HL-60/S4 (cell line): Measurements from ENCODE around the gene PLCG2.
"Not testable (repeated sequence)": the region's sequence is repeated elsewhere in the genome, so short reads cannot be mapped to it uniquely, and the experiment has no call there.

Experiments used
- in situ Hi-C: fragments of 300-500 bp; cut with MboI; formaldehyde crosslinking; loops from 2 replicates; pipeline ENCODE4 v1.14.3; 2022; ENCODE audit warnings: low sequenced_read_pairs

Gene PLCG2

DNA sequence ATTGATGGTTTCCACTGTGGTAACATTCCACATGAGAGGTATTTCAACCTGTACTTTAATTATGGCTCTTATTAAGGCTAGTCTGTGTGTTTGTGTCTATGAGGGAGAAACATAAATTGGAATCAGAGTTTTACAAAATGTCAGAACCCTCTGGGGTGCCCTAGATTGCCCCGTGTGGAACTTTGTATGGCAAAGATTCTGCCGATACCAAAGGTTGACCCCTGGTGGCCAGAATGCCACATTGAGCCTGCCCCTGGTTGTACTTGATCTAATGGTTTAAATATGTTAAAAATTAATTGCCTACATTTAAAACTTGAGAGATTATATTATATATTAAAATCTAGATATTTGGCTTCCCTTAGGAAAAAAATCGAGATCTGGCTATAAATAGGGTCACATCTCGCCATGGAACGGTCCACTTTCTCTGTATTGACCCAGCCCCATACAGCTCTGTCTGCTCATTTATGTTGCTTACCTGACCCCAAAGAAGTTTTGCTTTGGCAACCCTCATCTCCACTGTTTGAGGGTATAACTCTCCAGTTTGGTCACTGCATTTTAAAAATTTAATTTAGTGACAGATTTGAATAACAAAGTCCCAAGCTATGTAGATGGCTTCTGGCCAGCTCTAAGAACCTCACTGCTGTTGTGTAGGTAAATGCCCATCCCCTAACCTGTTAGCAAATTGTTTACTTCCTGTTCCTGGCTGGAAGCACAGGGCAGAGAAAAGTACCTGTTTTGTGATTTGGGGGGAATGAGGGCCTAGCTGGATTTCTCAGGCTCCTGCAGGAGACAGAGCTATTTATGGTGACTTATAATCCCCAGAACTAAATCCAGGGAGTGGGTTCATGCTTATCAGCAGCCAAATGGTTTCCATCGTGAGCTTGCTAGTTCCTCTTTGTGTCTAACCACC lies 95.0 kb downstream of the PLCG2 start:
- in situ Hi-C loops: no loop called here

DNA sequence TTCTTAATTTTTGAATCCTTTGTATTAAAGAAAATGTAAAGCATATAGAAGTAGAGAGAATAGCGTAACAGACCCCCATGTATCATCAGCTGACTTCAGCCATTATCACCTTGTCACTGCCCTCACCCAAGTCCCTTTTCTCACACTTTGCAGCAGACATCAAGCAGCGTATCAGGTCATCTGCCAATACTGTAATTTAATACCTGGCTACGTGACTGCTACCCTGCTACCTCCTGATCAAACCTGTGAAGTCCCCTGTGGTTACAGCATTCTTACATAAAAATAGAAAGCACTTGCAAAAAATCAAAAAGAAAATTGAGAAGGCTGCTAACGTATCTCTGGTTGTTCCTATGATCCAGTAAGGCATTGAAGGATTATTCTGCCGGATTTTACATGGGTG lies 96.4 kb downstream of the PLCG2 start:
- in situ Hi-C loops: no loop called here

DNA sequence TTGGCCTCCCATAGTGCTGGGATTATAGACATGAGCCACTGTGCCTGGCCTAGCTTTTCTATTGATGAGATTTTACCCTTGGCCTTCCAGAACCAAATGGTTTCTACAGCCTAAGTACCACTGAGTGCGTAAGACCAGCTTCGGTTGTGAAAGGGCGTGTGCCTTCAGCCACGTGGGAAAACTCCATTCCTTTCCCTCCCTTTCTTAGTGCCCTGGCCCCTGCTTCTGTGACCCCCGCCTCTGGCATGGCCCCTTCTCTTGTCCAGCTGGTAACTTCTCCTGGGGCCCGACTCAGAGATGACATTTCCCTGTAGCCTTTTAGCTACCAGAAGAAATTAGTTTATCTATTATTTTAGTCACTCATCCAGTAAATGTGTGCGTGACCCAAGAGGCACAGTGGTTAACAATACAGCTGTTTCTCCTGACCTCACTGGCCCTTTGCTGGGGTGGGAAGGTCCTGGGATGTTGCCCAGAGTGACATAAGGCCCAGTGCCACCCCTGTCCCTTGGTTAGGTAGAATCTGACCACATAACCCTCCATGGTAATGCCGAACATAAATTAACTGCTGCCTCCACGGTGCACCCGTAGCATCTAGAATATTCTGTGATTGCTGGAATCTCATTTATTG lies 97.3 kb downstream of the PLCG2 start:
- in situ Hi-C loops: no loop called here

DNA sequence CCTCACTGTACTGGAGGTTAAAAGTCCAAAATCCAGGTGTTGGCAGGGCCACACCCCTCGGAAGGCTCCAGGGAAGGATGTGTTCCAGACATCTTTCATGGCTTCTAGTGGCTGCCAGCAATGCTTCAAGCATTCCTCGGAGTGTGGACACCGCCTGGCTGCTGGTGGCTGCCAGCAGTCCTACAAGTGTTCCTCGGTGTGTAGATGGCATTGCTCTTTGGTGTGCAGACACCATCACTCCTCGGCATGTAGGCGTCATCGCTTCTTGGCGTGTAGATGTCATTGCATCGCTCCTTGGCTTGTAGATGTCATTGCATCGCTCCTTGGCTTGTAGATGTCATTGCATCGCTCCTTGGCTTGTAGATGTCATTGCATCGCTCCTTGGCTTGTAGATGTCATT lies 98.4 kb downstream of the PLCG2 start:
- in situ Hi-C loops: not testable (repeated sequence)

DNA sequence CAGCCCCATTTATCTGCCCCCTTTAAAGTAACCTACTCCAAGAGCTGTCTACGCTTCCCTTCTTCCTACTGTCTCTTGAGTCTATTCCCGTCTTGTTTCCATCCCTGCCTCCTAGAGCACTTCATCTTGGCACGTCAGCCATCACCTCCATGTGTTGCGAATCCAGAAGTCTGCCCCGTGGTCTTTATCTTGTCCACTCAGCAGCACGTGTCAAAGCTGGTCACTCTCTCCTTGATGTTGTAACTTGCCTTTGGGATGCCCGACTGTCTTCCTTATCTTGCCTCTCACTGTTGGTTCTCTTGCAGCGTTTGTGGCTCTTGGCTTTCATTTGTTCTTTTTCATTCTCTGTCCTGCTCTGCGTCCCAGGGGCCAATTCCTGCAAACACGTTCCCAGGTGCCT lies 99.4 kb downstream of the PLCG2 start:
- in situ Hi-C loops: no loop called here

DNA sequence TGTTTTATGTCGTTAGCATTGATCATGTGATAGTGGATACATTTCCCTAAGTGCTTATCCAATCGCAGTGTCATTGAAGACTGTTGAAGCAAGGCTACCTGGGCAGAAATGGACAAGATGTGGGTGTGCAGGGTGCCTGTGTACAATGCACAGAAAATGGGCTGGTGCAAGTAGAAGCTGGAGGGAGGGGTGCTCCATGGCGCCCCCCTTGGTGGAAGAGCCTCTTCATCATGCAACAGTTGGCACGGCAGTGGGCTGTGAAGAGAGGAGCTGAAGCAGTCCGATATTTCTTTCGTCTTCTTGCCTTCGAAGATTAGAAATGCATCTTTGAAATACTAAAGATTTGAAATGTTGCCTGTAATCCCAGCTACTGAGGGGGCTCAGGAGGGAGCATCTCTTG lies 100.5 kb downstream of the PLCG2 start:
- in situ Hi-C loops: no loop called here

DNA sequence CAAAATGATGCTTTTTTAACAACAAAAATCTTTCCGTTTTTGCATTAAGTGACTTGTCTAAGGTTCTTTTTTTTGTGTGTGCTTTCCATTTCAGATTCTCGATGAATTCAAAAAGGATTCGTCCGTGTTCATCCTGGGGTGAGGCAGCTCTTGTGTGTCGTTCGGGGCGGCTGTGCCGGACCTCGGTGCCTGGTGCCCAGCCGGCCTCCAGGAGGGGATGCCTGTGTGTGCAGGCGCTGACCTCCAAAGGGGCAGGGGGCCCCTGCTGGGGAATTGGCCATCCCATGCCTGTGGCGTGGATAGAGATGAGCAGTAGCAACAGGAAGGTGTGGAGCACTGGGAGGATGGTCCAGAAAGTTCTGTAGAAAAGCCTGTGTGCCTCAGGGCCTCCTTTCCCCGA lies 101.7 kb downstream of the PLCG2 start:
- in situ Hi-C loops: no loop called here

DNA sequence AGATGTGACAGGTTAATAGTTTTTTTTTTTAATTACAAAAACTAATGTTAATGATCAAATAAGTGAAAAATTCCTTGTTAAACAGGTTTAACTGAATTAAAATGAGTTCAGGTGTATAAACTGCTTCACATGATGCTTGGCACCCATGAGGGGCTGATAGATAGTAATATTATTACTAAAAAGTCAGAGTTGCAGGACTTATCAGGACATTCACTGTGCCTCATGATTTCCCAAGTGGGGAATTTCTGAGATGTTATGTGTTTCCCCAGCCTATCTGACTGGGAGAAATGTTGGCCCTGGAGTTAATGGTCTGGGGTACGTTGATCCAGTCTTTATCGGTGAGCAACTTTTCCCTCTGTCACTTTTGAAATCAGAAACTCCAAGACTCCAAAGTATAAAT lies 102.1 kb downstream of the PLCG2 start:
- in situ Hi-C loops: no loop called here

DNA sequence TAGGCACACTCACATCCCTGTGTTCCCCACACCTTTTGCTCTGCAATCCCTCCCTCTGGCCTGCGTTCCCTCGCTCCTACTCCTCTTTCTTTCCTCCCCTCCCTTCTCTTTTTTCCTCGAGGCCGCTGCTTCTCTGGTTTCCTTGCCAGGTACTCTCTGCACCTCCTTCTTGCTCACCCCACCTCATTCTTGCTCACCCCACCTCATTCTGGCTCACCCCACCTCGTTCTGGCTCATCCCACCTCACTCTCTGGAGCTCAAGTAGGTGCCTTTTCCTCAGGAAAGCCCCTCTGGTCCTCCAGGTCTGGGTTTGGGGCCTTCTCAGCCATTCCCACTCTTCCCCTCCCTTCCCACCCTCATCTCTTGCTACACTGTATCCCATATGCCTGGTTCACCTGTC lies 103.5 kb downstream of the PLCG2 start:
- in situ Hi-C loops: no loop called here

DNA sequence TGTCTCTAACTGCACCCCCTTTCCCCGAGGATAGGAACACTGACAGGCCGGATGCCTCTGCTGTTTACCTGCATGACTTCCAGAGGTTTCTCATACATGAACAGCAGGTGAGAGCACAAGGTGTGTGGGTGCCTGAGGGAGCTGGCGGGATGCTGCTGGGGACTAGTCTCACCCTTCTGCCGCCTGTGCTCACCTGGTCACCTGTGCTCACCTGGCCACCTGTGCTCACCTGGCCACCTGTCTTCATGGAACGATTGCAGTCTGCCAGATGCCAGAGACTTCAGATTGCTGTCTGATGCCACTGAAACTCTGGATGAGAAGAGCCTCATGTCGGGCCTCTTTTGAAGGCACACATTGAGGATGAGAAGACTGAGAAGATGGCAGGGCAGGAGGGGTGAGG lies 104.1 kb downstream of the PLCG2 start:
- in situ Hi-C loops: no loop called here

DNA sequence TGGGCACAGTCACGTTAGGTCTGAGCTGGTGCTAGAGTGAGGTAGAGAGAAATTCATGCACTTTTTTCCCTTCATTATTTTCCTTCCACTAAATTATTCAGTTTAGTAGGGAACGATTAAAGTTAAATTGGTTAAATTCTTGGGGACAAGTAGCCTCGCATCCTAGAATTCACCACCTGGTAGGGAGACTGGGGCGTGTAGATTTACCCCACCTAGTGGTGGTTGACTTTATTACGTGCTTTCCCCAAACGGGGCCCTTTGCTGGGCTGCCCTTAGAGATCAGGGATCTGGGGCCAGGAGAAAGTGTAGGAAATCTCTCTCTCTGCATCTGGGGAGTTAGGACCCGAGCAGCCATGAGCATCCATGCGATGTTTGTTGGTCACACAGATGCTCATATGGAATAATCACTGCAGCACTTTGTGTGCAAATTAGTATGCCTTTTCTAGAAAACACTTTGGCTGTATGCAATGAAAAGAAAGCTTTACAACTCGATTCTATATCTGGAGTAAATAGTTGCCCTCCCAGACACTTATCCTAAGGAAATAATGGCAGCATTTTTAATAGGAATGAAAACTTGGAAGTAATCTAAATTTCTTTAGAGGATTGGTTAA lies 107.0 kb downstream of the PLCG2 start:
- in situ Hi-C loops: no loop called here

DNA sequence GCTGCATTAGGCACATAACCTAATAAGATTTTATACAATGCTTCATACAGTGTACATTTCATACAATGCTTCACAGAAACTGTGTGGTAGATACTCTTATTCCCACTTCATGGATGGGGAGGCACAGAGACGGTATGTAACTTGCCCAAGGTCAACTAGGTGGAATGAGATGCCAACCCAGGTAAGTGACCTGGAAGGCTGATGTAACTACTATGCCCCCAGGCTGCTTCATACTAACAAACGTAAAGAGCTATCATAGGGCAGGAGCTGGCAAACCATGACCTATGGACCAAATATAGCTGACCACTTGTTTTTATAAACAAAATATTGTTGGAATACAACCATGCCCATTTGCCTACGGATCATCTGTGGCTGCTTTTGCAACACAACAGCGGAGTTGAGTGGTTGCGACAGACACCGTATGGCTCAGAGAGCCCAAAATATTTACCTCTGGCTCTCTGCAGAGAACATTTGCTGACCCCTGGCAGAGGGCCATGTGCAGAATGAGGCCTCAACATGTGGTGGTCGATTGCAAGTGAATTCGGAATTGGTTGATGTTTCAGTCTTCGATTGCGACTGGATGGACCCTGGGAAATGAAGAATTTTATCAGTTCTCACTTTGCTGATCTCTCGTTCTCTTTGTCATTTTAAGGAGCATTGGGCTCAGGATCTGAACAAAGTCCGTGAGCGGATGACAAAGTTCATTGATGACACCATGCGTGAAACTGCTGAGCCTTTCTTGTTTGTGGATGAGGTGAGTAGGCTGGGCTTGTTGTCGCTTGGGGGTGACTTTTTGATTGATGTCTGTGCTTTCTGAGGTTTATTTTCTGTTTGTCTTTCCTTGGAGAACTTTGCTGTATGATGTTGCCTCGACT lies 109.7 kb downstream of the PLCG2 start:
- in situ Hi-C loops: no loop called here

DNA sequence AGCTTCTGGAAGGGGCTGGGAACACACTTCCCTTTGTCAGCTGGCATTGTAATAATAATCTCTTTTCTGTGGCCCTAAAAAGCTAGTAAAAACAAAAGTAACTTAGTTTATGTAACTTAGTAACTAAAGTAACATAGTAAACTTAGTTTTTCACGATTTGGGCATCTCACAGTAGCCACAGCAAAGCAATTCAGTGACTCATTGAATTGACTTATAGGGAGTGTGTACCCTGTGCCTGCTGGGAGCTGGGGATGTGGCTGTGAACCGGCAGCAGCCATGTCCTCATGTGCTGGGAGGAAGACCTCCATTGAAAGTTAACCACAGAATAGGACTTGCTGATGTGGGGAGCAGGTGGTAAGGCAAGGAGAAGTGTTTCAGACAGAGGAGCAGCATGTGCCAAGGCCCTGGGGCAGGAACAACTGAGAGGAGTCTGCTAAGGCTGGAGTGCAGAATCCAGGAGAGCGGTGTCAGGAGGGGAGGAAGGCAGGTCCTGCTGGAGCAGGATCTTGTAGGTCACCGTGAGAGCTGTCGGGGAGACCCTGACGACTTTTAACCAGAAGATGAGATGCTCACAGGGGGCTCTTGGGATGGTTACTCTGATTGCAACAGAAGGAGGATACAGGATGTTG lies 112.8 kb downstream of the PLCG2 start:
- in situ Hi-C loops: no loop called here

DNA sequence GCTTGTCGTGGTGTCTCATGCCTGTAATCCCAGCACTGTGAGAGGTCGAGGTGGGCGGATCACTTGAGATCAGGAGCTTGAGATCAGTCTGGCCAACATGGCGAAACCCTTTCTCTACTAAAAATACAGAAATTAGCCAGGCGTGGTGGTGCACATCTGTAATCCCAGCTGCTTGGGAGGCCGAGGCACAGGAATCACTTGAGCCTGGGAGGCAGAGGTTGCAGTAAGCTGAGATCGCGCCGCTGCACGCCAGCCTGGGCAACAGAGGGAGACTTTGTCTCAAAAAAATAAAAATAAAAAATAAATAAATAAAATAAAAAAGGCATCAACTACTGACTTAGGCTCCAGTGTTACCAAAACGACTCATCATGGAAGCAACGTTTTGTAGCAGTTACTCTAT lies 115.5 kb downstream of the PLCG2 start:
- in situ Hi-C loops: no loop called here

DNA sequence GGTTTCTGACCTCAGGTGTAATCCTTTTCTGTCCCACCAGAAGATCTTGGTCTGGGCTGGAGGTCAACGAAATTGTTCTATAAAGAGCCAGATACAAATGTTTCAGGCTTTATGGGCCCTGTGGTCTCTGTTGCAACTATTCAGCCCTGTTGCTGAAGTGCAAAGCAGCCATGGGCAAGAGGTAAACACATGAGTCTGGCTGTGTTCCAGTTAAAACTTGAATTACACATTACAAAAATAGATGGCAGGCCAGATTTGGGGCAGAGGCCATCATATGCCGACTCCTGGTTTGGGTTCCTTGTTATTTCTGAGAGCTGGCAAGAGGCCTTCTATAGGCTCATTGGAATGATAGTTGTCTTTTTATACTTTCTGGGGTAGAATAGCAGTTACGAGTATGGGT lies 117.8 kb downstream of the PLCG2 start:
- in situ Hi-C loops: no loop called here

DNA sequence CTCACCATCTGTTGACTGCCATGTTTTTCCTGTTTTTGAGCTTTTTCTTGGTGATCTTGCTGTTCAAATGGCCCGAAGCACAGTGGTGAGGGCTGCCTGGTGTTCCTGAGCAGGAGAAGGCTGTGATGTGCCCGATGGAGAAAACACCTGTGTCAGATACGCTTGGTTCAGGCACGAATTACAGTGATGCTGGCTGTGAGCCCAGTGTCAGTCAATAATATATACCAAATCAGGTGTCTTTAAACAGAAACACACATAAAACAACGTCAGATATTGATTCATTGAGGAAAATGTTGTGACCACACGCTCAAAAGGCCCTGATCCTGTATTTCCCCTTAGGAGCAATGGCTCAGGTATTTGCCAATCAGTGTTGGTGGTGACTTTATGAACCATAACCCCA lies 120.5 kb downstream of the PLCG2 start:
- in situ Hi-C loops: no loop called here

DNA sequence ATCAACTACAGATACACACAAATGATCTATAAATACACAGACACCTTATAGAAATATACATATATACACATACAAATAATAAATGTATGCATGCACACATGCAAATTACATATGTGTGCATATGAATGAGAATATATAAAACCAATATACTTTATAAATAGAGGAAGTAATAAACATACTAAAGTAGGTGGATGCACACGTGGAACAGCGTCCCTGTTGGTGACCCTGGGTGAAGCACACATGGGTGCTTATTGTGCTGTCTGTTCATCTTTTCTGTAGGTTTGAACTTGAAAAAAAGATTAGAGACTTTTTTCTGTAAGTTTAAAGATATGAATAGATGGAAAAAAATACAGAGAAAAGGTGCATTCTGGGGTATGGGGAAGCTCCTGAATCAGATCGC lies 120.9 kb downstream of the PLCG2 start:
- in situ Hi-C loops: no loop called here

DNA sequence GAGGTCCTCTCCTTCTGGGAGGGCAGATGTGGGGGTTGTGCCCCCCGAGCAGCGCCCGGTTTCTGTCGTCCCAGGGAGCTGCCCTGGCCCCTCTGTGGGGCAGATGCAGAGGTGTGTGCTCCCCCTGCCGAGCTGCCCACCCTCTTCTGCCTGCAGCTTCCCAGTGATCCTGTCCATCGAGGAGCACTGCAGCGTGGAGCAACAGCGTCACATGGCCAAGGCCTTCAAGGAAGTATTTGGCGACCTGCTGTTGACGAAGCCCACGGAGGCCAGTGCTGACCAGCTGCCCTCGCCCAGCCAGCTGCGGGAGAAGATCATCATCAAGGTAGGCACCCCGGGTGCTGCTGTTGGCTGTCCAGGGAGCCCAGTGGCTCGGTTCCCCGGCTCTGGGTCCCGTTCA lies 121.4 kb downstream of the PLCG2 start:
- in situ Hi-C loops: no loop called here

DNA sequence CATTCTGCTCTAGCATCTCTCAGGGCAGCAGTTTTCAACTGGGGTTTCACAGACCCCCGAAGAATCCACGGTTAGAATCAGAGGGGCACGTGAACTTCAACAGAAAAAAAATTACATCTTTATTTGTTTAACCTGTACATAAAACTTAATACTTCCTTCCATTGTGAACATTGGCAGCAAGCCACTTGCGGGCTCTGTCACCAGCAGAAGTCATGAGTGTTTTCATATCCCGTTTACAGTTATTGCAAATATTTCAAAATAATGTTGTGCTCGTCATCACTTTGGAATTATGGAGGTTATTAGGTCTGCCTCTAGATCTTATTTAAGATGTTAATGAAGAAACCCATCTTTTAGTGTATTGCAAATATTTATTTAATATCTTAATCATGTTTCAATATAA lies 122.4 kb downstream of the PLCG2 start:
- in situ Hi-C loops: no loop called here

DNA sequence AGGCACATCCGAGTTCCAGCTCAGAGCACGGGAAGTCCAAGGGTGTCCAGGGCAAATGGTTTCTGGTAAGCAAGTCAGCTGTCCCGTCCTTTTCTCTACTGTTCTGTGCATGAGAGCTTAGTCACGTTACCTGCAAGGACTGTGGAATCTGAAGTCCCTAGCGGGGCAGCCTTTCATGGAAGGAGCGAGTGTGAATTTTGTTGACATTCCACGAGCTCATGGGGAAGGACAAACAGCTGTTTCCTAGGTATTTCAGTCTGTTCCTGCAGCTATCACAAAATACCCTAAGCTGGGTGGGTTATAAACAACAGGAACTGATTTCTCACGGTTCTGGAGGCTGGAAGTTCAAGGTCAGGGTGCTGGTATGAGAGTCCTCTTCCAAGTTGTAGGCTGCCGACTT lies 122.9 kb downstream of the PLCG2 start:
- in situ Hi-C loops: no loop called here

DNA sequence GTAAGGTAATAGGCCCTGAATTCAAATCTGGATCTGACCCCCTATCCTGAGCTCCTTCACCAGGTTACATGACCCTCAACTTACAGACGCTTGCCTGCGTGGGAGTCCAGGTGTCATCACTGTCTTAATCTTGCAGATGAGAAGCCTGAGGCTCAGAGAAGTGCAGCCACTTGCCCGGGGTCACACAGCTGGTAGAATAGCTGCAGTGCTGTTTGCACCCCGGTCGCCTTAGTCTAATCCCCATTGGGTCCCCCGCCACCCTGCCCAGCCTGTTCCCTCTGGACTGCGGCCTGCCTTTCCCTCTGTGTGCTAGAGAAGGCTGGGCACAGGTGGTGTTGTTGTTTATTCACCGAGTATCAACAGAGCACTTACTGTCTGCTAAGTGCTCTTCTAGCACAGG lies 125.2 kb downstream of the PLCG2 start:
- in situ Hi-C loops: no loop called here
